ENCODE results near the gene VPS13C.

- TF ChIP-seq POLR2A (IDR thresholded peaks at IDR 0.05; ENCODE audit: borderline replicate concordance, extremely low read depth, insufficient read depth, insufficient read length) (no peak), CTCF (IDR thresholded peaks at IDR 0.05 in 2 of 3, conservative IDR thresholded peaks at IDR 0.05 in 1 of 3; ENCODE audit: borderline replicate concordance in 1 of 3, insufficient read depth in 1 of 3, low read depth in 2 of 3, low read length in 2 of 3) (no peak), SP1 (IDR thresholded peaks at IDR 0.05; ENCODE audit: low read depth) (no peak)
These were observed 44.6 kb upstream of the VPS13C start for GRCh38 chr15:62104846-62105245.
